ENCODE results near the gene ABHD4.

GRCh38 chr14:22572562-22573058, 25.5 kb upstream of the ABHD4 start:
- TF ChIP-seq CTCF (IDR thresholded peaks at IDR 0.05 in 4 of 5, conservative IDR thresholded peaks at IDR 0.05 in 1 of 5) (no peak), POLR2A (IDR thresholded peaks at IDR 0.05) (no peak)
